Tongue (tissue), 2 donors: ENCODE results near the gene TNFRSF14. TPM values are rescaled to one million over a fixed set of nuclear protein-coding genes. Genes with fewer than 3 reads are reported as not detected.
"Not testable (repeated sequence)": the region's sequence is repeated elsewhere in the genome, so short reads cannot be mapped to it uniquely, and the experiment has no call there.

Source experiments
- DNase-seq: peaks from one replicate; pipeline ENCODE4 v3.0.0-alpha.2; 2015
- total RNA-seq: library from RNA; depleted of rRNA; stranded (reverse); fragments of >200 nt; gene quantifications from one replicate; pipeline ENCODE4 v1.2.3, GENCODE V29; 2014

The TNFRSF14 gene
- total RNA-seq, 1 donor from 2014 or later: 17.6 TPM

DNA sequence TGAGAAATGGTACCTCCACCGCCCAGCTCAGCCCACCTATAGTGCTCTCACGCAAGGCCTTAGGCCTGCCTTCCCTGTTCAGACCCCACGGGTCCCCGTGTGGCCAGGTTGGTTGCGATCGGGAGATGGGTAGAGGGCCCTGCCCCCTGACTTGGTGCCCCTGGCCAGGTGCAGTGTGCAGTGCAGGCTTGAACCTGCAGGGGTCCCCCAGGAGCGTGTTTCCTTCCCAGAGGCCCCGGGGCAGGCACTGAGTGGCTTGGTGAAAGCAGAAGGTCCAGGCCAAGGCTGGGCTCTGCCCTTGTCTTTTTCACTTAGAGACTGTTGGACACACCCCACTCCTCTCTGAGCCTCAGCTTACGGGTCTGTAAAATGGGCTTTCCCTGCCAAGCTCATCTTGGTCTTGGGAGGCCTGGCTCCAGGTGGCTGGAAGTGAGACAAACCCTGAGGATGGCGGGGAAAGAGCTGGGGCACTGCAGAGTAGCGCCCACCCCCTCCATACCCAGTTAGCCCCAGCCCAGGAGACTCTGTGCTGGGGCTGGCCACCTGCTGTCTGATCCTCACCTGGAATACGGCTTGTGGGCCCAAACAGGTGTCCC lies 16.8 kb upstream of the TNFRSF14 start:
- no peak for DNase-seq

- peak; percentile 40 for DNase-seq
Observed at GRCh38 chr1:2540816-2541492, 15.2 kb upstream of the TNFRSF14 start.

GRCh38 chr1:2541619-2542245 lies 14.4 kb upstream of the TNFRSF14 start:
- no peak for DNase-seq

DNA sequence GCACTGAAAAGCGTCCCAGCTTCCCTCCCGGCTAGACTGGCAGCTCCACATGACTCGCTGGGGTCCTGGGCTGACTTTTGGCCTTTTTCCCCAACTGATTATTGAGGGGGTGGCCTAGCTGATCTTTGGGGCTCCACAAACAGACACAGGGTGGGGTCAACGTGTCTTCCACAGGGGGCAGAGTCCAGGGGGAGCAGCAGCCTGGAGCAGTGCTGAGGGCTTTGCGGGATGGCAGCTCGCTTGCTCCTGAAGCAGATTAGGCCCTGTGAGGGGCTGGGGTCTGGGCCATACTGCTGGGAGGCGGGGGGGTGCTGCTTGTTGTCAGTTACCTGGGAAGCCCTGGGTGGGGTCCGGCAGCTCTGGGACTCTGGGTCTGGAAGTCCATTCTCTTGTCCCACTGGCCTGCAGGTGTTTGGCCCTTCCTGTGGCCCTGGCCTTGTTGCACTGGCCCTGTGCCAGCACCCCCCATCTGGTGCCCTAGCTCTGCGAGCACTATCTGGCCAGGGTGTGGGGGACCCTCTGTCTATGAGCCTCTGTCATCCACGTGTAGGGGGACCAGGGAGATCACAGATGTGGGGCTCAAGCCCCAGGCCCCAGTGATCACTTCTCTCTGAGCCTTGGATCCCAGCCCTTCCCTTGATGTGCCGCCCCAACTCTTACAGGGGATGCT lies 13.8 kb upstream of the TNFRSF14 start:
- DNase-seq: no peak

- no peak for DNase-seq
Observed at GRCh38 chr1:2543543-2544092, 12.6 kb upstream of the TNFRSF14 start.

DNA sequence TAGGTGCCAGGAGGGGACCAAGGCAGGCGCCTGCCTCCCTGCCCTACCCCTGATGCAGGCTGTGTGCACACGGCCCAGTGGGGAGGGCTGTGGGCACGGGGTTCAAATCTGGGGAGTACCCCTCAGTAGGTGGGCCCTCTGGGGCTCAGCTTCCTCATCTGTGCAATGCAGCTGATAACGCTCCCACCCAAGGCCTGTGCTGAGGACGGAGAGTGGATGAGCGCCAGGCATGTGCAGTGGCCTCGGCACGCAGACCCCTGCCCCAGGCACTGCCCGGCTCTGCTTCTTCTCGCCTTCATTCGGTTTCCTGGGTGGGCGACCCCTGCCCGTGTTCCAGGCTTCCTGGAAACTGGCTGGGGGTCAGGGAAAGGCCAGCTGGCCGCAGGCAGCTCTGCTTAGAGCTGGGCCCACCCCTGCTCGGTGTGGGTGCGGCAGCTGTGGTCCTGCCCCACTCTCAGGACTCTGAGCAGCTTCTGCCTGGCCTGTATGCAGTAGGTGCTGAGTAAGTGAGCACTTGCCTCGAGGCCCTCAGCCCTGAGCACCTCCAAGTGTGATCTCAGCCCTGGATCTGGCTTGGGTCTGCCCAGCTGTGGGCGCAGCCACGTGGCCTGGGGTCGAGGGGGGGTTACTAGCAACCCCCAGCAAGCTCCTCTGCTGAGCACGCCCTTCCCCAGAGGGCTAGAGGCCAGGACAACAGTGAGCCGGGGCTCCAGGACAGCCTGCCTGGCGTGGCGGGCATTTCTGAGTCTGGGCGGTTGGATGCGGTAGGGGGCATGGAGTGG lies 11.9 kb upstream of the TNFRSF14 start:
- peak; percentile 50 for DNase-seq

- DNase-seq: no peak
Observed at GRCh38 chr1:2544875-2545640, 11.1 kb upstream of the TNFRSF14 start.

- peak; percentile 77 for DNase-seq
Observed at GRCh38 chr1:2545754-2546514, 10.2 kb upstream of the TNFRSF14 start.

- DNase-seq: peak; percentile 75
Observed at GRCh38 chr1:2546515-2547209, 9.5 kb upstream of the TNFRSF14 start.

- no peak for DNase-seq
Observed at GRCh38 chr1:2547210-2548067, 8.7 kb upstream of the TNFRSF14 start.

DNA sequence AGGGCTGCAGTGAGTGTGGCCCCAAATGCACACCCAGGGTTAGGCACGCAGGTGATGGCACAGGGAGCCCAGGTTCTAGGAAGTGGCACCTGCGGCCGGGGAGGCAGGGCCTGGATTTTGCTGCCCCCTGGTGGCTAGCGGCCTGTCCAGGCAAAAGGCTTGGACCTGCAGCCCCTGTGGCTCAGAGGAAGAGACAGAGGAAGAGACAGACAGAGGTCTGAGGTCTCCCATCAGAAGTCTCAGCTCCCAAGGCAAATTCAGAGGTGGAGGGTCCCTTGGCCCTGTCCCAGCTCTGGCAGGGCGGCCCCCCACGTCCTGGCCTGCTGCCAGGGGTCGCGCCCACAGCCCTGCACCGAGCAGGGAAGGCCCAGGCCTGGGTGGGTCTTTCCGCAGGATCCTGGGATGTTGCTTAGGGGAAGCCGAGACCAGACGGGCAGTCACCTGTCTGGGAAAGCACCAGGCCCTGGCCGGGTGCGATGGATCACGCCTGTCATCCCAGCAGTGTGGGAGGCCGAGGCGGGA lies 8.0 kb upstream of the TNFRSF14 start:
- DNase-seq: peak; percentile 86

GRCh38 chr1:2549367-2550029 lies 6.7 kb upstream of the TNFRSF14 start:
- not testable (repeated sequence) for DNase-seq

DNA sequence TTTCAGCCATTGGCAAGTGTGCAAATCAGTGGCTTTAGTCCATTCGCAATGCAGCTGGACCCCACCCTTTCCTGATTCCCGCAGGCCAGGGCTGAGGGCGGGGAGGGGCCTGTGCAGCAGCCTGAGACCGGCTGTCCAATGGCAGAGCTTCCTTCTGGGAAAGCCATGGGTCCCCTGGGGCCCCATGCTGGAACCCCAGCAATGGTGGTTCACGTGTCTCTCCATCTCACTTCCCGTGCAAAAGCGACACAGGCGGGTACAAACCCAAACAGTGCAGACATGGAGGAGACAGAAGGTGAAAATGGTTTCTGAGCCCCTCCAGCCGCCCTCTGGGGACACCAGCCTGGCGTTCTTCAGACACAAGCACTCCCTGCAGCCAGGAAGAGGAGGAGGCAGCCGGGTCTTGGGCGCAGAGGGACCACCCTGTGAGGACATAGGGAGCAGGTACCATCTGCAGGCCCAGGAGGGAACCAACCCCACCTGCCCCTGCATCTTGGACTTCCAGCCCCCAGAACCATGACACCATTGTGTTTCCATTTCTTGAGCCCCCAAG lies 5.8 kb upstream of the TNFRSF14 start:
- DNase-seq: not testable (repeated sequence)

DNA sequence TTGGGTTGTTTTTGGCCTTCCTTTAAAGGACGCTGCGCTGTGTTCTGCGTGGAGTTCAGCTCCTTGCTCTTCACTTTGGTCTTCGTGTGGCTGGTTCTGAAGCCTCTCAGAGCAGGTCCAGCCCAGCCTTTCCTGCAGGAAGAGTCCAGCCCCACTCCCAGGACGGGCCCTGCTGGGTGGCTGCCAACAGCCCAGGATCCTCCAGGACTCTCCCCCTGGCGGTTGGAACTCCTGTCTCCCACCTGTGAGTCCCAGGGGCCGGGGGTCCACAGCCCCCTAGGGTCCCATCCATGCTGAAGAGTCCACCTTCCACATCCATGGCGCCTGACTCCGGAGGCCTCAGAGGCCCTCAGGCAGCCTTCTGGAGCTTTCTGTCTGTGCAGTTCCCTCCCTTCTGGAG lies 4.6 kb upstream of the TNFRSF14 start:
- DNase-seq: not testable (repeated sequence)

GRCh38 chr1:2552189-2552588 lies 4.0 kb upstream of the TNFRSF14 start:
- no peak for DNase-seq

- not testable (repeated sequence) for DNase-seq
Observed at GRCh38 chr1:2553076-2553475, 3.1 kb upstream of the TNFRSF14 start.

- no peak for DNase-seq
Observed at GRCh38 chr1:2553871-2554620, 2.1 kb upstream of the TNFRSF14 start.
